GM21576 (cell line): ENCODE data around the gene TLR6.

Experiments
- ATAC-seq: cut with Tn5 transposase; IDR thresholded peaks from one replicate; pipeline ENCODE4 v1.9.1; 2021; ENCODE audit warnings: mild to moderate bottlenecking, moderate library complexity; ENCODE audit not compliant: unreplicated experiment

Gene TLR6

GRCh38 chr4:38856524-38857337 is at the start of gene TLR6:
TLR6 (minus strand) TSS chr4:38856817; CDS start chr4:38829473, 27,344 bp downstream.
- peak; percentile 40 for ATAC-seq

DNA sequence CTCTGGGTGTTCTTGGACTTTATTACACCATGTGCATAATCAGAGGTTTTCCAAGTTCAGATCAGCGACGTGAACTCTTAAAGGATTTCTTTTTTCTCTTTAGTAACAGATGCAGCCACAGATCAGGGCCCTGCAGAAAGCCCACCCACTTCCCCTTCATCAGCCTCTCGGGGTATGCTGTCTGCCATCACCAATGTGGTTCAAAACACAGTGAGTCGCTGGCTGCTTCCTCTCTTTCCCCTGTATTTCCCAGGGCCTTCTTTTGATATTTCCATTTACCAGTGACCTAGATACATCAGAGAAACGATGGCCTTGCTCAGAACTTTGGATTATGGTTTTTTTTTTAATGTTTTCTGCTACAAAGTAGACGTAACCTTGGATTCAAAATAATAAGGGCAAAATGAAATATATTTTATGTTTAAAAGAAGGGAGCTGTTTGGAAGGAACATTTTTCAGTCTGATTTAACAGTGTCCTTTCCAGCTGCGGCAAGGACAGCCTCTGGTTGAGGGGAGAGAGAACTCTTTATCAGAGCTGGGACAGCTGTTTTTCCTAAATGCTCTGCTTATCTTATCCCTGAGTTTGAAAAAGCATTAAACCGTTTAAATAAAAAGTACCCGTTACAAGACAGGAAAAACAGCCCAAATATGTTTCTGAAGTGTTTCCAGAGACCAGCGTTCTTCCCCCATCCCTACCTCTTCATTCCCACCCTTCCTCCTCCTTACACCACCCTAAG is 49.2 kb upstream of the TLR6 start:
- ATAC-seq: no peak

DNA sequence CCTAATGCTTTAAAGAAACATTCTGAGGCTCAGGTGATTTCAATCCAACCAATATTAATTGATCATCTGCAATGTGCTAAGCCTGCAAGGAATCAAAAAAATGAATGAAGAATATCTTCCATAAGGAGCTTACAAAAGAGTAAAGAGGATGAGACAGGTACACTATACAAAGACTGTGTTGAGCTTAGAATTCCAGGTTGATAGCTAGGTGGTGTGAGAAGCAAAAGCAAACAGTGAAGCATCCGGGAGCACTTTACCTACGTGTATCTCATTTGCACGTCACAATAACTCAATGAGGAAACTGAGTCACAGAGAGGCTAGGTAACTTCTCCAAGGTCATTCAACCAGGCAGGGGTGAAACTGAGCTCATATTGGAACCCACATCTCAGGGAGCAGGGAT is 48.1 kb upstream of the TLR6 start:
- no peak for ATAC-seq

GRCh38 chr4:38904090-38904666 is 47.6 kb upstream of the TLR6 start:
- ATAC-seq: no peak

GRCh38 chr4:38902695-38903094 is 46.1 kb upstream of the TLR6 start:
- ATAC-seq: no peak

GRCh38 chr4:38902221-38902620 is 45.6 kb upstream of the TLR6 start:
- ATAC-seq: no peak

DNA sequence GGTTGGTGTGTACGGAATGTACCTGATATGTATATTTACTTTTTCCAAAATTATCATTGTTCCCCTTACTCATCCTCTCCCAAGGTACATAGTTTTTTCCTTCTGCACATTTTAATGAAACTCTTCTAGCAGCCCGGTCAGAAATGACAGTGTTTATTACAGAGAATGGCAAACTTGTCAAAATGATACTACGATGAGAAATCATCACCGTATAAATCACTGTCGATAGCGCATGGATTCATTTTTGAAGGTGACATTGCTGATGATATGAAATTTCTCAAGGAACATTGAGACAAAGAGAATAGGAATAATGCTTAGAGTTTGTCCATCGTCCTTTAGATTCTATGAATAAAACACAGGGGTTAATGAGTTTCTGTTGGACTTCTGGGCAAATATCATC is 41.6 kb upstream of the TLR6 start:
- no peak for ATAC-seq

DNA sequence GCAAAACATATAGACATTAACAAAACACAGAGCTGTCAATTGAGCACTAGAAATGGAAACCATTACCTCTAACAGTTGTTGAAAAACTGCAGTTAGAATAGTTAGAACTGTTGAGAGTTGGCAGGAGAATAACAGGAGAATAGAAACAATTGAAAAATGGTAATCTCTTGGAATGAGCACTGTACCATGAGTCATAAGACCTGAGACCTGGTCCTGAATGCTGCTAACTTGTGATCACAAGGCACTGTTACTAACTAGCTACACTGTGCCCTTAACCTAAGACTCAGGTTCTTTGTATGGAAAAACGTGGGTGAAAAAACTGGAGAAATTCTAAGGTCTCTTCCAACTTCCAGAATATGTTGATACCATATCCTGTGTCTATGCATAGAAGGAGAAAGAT is 40.3 kb upstream of the TLR6 start:
- ATAC-seq: no peak

DNA sequence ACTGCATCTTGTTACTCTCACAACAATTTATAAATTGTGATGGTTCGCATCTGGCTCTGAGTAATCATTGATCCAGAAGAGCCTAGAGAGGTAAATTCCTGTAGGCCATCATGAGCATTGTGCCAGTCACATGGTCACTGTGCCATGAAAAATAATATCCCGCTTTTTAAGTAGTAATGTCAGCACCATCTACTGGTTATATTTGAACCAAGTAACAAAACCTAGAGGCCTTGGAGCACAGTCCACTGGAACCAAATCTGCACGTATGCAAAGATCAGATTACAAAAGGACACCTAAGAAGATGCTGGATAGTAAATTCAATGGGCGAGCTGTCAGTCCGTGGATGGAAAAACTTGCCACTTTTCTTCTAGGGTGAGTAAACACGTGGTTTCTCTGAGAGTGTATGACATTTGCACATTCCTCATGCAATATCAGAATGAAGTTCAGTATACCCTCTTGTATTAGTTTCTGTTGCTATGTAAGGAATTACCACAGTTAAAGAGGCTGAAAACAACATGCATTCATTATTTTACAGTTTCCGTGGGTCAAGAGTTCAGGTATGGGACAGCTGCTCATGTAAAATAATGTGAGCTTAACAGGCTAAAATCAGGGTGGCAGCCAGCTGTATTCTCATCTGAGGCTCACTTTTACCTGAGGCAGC is 37.8 kb upstream of the TLR6 start:
- ATAC-seq: no peak

GRCh38 chr4:38891051-38891983 is 34.7 kb upstream of the TLR6 start:
- no peak for ATAC-seq

DNA sequence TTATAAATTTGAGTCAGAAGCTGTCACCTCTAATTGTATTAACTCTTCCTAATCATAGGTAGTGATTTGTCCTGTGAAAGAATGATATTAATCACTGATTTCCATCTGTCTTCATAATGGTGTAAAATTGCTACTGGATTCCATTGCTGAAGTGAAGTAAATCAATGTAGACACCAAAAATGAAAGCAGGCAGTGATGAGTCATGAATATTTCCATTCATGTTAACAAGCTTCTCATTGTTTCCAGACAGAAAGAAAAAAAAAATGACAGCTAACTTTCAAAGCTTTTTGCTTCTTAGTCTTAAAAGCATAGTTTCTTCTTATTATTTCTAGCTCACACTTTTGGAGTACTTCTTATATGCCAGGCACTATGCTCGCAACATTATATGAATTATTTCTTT is 32.5 kb upstream of the TLR6 start:
- peak; percentile 55 for ATAC-seq

DNA sequence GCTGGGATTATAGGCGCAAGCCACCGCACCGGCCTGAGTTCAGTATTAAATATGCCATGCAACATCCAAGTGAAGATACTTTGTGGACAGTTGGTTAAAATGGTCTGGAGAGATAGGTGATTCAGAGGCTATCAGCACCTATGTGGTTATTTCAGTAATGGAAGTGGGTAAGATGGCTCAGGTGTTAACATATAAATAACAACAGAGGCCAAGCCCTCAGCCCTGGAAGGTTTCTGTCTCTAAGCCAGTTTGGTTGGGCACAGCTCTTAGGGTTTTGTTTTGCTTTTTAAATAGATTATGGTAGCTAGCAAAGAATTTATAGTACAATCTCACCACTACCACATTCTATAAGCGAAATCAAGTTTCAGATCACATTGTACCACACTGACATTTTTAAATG is 27.6 kb upstream of the TLR6 start:
- no peak for ATAC-seq

- ATAC-seq: no peak
These were observed 20.0 kb upstream of the TLR6 start for GRCh38 chr4:38876636-38877035.

- no peak for ATAC-seq
These were observed 16.8 kb upstream of the TLR6 start for GRCh38 chr4:38873290-38873944.

DNA sequence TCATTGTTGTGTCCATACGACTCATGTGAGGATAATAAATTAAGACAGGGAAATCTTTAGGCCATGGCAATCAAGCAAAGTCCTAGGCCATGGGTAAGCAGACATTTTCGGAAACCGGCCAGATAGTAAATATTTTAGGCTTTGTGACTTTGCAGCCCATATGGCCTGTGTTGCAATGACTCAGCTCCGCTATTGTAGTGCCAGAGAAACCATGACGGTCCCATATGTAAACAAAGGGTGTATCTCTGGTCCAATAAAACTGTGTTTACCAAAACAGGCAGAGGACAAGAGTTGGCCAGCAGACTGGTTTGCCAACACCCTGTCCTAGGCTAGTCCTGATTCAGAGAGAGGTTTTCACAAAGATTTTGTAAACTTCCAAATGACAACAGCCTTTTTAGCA is 16.0 kb upstream of the TLR6 start:
- ATAC-seq: no peak

- ATAC-seq: no peak
These were observed 15.0 kb upstream of the TLR6 start for GRCh38 chr4:38871593-38871992.

GRCh38 chr4:38870098-38870808 is 13.6 kb upstream of the TLR6 start:
- no peak for ATAC-seq

GRCh38 chr4:38869511-38869910 is 12.9 kb upstream of the TLR6 start:
- no peak for ATAC-seq
